Measurements from ENCODE around the gene EPHB1.

The EPHB1 gene

DNA sequence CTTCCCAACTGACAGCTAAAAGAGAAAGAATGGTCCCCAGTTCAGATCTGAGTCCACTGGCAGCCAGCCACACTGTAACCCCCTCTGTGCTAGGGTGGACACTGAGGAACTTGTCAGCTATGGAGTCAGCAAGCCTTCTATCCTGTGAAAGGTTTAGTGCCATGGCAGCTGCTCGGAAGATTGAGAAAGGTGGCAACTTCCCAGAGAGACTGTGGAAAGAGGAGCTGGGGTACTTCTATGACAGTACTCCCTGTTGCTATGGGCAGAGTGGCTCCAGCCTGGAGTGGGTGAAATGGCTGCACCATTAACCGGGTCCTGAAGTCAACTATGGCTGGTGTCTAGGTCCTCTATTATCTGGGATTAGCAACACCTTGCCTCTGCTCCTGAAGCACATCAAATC lies 447.2 kb downstream of the EPHB1 start:
- DNase-seq (ENCODE audit: low read depth in 2 of 2), result no peak

DNA sequence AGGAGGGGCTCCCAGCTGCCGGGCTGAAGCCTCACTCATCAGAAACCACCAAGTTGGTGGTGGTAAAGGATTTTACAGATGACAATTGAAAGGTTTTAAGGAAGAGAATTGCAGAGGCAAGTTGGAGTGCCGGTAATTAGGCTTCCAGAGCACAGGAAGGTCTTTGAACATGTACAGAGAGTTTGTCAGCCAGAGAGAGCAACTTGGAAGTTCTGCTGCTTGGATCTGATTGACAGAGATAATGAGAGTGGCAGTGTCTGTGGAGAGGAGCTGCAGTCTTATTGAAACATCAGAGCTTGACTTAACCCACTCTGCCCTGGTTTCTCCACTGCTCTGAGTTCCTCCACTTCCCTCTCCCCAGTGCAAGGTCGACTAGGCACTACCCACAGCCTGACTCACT lies 448.6 kb downstream of the EPHB1 start:
- no peak for DNase-seq (ENCODE audit: low read depth in 2 of 2)

DNA sequence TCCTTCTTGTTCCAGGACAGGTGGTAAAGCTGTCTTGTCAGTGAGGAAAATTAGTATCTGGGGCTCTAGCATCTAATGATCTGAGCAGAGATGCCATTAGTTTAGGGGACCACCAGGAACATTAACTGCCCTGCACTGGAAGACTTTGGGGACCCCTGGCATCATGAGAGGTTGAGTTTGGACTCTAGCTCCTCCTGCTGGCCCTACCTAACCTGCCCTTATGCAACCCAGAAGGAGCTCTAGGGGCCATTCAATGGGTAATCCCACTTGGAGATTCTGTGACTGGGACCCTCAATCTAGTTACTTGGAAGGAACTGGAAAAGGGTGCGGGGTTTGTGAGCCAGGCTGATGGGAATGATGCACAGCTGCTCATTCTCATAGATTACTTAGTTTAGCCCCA lies 451.0 kb downstream of the EPHB1 start:
- no peak for DNase-seq (ENCODE audit: low read depth in 2 of 2)

DNA sequence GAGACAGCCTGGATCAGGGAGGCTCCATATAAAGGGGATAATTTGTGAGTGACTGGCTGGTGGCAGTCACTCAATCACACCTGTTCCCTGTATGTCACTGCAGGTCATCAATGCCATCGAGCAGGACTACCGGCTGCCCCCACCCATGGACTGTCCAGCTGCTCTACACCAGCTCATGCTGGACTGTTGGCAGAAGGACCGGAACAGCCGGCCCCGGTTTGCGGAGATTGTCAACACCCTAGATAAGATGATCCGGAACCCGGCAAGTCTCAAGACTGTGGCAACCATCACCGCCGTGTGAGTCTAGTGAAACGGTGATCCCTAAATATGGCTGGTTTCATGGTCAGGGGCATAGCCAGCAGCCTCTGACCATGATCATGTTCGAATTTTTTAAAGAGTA lies 453.2 kb downstream of the EPHB1 start:
- DNase-seq (ENCODE audit: low read depth in 2 of 2), result no peak

DNA sequence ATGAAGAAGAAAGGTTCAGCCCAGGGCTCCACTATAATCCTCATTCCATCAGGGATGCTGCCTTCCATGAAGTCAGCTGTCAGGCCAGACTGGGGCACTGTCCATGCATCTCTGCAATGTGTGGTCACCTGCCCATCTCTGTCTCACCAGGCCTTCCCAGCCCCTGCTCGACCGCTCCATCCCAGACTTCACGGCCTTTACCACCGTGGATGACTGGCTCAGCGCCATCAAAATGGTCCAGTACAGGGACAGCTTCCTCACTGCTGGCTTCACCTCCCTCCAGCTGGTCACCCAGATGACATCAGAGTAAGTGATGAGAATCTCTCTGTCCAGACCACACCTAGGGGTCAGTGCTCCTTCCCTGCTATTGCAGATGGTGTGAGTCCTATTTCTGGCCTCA lies 454.1 kb downstream of the EPHB1 start:
- DNase-seq (ENCODE audit: low read depth in 2 of 2), result no peak

DNA sequence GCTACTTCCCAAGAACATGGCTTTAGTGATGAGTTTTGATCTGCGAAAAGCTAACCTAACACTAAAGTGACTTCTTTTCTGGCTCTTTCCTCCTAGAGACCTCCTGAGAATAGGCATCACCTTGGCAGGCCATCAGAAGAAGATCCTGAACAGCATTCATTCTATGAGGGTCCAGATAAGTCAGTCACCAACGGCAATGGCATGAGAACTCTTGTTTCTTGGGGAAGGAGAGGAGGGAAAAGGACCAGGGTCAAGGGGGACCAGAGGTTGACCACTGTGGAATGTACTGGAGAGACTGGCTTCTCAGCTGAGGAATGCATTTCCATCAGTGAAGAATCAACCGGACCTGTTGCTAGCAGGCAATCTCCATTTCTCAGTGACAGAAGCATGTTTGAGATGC lies 463.9 kb downstream of the EPHB1 start:
- no peak for DNase-seq (ENCODE audit: low read depth in 2 of 2)

DNA sequence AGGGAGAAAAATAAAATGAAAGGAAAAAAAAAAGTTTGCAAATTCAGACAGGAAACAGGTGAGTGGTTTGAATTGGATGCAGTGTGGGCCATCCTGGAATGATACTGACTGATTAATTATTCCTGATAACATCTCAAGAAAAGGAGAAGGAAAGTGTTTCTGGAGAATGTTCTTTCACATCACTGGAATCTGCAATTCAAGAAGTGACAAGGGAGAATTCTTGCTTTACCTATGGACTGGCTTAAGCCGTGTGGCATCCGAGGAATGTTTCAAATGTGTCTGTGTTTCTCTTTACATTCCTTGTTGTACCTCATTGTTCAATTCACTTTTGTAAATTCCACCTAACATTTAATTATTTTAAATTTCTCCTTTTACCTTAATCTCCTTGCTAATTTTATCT lies 465.0 kb downstream of the EPHB1 start:
- DNase-seq (ENCODE audit: low read depth in 2 of 2), result no peak

DNA sequence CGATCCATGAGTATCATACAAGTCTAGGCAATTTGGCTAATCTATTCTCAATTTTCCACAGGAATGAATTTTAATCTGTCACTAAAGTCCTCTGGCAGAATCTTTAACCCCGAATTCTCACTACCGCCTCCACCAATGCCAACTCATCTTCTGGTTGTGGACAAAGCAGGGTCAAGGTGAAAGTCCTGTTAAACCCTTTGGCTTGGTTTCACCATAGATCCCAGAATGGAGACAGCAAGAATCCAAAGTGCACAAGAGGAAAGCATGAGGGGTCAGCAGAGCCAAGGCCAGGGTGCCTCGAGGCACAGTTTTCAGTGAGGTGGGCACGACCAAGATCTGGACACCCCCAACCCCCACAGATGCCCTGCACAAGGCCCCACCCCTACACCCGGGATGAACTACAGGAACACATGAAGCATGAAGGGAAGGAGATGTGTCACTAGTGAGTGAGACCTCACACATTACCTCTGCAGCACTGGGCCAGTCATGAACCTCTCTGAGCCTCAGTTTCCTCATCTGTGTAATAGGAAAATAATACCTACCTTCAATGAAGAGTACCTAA lies 466.2 kb downstream of the EPHB1 start:
- DNase-seq (ENCODE audit: low read depth in 2 of 2), result no peak

DNA sequence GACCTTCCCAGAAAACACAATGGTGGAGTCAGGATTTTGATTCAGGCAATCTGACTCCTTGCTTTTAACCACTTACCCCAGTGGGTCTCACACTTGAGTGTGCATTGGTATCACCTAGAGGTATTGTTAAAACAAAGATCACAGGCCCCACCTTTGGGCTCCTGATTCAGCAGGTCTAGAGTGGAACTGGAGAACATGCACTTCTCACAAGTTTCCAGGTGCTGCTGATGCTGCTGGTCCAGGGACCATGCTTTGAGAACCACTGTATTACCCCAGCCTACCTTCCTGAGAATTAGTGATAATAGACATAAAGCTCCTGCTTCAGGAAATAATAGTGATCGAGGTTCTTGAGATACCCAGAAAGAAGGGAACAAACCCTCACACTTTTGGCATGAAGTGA lies 466.9 kb downstream of the EPHB1 start:
- DNase-seq (ENCODE audit: low read depth in 2 of 2), result no peak

DNA sequence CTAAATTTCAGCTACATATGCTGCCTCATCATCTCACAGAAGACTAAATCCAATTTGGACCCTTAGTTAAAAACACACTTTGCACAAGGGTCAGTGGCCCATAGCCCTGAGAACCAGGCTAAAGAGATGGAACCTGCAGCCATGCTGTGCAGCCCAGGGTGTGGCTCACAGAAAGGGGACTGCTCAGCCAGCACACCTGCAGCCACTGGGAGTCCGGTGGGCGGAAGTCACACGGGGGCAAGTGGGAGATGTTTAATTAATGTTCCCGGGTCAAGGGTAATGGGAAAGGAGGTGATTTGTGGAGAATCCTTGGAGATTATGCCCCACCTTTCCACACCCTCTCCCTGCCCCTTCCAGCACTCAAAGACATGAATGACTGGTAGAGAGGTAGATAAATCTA lies 467.4 kb downstream of the EPHB1 start:
- DNase-seq (ENCODE audit: low read depth in 2 of 2), result no peak

DNA sequence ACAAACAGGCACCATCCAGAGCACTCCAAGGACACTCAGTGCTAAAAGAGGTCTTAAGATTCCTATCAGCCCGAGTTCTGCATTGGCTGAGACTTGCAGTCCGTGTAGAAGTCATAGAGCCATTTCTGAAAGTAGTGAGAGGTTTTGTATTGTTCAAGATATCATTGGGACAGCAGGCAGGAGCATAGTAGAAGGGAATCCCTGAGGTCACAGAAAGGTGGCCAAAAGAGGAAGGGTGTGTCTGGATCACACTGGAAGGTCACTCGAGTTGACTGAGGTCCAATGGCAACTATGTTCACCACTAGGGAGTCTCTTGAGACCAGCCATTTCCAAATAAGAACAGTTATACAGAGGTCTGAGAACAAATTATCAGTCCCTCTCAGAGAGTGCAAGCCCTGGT lies 468.3 kb downstream of the EPHB1 start:
- no peak for DNase-seq (ENCODE audit: low read depth in 2 of 2)

DNA sequence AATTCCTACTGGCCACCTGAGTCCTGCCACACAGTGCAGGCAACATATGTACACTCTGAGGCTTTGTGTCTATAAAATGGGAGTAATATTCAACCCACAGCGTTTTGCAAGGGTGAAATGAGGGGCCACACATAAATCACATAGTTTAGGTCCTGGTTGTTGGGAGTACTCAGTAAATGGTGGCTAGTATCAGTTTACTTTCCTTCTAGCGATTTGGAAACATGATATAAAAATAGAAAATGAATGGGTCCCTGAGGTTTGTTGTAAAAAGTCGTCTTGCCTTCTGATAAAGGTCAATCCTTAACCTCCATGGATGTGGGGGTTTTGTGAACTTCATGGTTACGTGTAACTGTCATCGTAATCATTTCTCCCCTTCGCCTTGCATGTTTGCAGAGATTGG lies 472.4 kb downstream of the EPHB1 start:
- no peak for DNase-seq (ENCODE audit: low read depth in 2 of 2)

DNA sequence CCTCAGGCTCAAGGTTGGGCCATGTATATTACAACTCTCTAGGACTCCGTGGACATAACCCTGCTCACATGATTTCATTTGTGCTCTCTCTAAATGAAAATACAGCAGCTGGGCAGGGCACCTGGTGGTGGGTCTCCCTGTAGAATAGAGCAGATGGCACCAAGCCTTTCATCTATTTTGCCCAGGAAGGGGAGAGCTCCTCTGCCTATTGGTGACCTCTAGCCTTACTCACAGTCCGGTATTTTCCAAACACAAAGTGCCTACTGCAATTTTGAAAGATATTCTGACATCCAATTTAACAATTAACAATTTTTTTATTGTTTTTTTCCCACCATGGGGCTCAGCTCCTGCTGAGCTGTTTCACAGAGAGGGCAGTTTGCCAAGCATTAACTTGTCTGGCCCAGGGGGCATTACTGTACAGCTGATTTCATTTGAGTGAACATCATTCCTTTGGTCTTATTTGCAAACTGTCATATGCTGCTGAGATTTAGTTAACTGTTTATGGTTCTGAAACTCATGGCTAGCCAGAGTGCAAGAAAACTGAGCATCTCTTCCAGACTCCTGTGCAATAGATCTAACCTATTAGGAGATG lies 474.0 kb downstream of the EPHB1 start:
- no peak for DNase-seq (ENCODE audit: low read depth in 2 of 2)

DNA sequence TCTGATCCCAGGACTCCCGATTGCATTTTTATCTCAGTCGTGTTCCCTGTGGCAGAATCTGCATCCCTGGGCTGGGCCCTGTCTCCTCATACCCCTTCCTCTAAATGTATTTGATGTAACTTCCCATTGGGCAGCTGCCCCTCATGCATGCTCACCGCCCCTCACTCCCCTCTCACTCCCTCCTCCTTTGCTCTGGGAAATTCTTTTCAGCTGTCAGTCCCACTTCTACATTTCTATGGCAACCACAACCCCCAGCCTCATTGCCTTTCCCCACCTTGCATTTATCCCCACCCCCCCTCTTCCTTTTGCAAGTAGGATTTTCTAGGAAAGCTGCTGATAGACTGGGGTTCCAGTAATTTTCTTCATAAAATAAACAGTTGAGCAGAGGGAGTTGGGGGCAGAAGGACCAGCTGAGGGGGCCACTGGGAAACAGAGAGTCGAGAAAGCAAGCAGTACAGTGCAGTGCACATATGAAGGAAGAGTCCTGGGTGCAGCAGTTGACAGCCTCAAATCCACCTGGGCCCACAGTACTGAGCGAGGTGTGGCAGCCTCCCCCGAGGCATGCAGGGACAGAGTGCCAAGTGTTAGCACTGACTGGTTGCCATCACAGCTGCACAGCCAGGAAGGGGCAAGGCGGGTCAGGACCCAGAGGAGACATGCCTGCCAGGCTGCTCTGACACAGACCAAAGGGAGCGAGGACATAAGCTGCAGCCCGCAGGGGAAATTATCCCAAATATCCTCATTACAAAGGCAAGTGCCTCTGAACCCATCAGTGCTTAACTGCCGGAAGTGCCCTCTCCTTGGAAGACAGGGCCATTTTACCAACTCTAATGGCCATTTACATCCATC lies 476.3 kb downstream of the EPHB1 start:
- no peak for DNase-seq (ENCODE audit: low read depth in 2 of 2)

DNA sequence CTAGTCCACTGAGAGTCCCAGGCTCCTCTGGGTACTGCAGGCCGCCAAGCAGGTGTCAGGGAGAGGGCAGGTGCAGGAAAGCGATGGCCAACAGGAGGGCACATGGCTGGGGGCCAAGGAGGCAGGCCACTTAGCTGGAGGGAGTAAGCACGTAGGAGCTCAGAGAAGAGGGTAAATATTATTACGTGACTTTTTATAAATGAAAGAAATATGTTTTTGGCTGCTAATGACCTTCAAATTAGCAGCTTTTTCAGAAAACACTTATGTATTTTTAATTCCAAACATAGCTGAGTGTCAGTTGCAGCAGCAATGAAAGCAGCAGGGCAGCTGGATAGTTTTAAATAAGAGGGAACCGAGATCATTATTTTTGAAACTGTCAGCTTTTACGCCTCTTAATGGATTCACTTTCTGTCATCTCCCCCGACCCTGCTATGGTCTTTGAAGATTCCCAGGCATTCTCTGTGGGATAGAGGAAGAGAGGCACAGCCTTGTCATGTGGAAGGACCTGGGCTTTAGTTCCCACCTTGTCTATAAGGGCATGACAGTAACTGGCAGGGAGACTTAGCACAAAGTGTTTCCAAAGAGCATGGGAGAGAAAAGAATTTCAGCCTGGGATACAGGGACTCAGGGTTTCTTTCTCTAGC lies 477.1 kb downstream of the EPHB1 start:
- no peak for DNase-seq (ENCODE audit: low read depth in 2 of 2)

DNA sequence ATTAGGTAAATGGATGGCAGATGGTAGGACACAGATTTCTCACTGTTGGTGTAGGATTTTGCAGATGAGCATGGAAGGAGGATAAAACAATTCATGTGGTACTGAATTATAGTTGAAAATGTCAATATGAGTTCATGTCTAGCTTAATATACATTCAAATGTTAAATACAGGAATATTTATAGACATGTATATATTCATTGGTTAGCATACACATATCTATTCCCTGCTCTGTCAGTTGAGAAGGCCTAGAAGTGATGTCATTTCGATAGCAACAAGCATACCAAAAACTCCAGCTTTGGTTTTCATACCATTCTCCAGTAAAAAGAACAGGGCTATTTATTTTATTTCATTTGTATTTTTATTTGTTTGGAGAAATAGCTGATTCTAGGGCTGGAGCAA lies 497.1 kb downstream of the EPHB1 start:
- DNase-seq (ENCODE audit: low read depth in 2 of 2), result no peak

DNA sequence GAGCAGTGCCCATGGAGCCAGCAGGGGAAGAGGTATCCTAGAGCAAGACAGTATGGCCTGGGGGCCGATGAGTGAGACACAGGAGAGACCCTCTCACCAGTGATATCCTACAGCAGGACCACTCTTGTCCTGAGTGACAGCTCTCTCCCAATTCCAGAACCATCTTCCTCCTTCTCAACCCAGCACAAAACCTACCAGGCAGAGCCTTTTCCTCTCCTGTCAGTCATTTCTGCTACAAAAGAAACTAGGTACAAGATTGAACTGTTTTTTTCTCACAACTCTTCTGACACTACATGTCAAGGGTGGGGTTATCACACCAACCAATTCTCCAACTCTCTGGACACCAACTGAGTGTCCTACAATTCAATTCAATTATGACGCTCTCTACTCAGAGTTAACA lies 506.6 kb downstream of the EPHB1 start:
- DNase-seq (ENCODE audit: low read depth in 2 of 2), result no peak

DNA sequence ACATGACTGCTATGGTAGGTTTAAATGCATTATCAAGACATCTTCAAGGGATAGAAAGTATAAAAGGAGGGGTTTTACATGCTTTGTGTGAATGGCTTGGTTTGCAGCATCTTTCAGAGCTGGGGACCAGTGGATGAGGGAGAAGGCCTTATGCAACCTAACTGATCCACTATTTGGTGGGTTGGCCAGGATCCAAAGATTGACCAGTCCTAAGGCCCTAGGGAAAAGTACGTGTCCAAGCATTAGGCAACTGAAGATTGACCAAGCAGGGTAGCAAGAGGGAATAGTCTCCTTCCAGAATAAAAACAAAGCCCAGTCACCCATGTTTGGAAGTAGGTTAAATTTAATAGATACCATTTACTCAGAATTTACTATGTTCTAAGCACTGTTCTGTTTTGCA lies 509.3 kb downstream of the EPHB1 start:
- DNase-seq (ENCODE audit: low read depth in 2 of 2), result no peak
